HUDEP-2 (cell line): ENCODE results near the gene UGT3A1.
"Not testable (repeated sequence)": the region's sequence is repeated elsewhere in the genome, so short reads cannot be mapped to it uniquely, and the experiment has no call there.

Experiments used
- DNase-seq, 76 experiments: peaks; one replicate each; lab custom pipeline; 2025; ENCODE audit not compliant: unreplicated experiment in 76 of 76; lab: John Stamatoyannopoulos, UW

Gene UGT3A1, protein sequence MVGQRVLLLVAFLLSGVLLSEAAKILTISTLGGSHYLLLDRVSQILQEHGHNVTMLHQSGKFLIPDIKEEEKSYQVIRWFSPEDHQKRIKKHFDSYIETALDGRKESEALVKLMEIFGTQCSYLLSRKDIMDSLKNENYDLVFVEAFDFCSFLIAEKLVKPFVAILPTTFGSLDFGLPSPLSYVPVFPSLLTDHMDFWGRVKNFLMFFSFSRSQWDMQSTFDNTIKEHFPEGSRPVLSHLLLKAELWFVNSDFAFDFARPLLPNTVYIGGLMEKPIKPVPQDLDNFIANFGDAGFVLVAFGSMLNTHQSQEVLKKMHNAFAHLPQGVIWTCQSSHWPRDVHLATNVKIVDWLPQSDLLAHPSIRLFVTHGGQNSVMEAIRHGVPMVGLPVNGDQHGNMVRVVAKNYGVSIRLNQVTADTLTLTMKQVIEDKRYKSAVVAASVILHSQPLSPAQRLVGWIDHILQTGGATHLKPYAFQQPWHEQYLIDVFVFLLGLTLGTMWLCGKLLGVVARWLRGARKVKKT

DNA sequence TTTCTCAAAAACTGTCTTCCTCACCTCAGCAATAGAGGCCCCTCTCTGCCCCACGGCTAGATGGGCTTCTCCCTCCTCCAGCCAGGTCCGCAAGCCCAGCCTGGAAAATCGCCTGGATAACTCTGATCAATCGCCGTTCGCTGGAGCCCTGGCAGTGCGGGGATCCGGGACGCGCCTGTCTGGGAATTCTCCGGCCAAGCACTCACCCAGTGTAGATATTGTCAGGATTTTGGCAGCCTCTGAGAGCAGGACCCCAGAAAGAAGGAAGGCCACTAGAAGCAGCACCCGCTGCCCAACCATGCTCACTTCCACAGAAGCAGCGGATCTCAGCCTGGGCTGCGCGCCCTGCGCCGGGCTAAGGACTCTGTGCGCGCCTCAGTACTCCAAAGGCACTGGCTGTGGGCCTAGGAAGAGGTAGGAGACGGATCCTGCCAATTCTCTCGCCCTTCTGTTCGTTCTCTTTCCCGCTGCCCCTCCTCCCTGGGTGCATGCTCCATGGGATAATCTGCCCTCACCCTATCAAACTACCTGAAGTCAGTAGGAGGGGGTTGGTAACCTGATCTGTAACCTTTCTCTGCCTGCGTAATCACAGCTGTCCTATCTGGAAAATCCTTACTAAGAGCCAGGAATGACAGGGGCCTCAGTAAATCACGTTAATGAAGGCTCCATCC is at the start of gene UGT3A1:
UGT3A1 (minus strand) TSS at position 450 of the 671 bp plus-strand sequence; CDS start at position 300, 150 bp downstream.
- DNase-seq = no peak

- no peak for DNase-seq
Measured at GRCh38 chr5:36035696-36036095, 44.5 kb upstream of the UGT3A1 start.

GRCh38 chr5:36034536-36035134 is 43.4 kb upstream of the UGT3A1 start:
- not testable (repeated sequence) for DNase-seq

GRCh38 chr5:36033486-36033885 is 42.3 kb upstream of the UGT3A1 start:
- no peak for DNase-seq

DNA sequence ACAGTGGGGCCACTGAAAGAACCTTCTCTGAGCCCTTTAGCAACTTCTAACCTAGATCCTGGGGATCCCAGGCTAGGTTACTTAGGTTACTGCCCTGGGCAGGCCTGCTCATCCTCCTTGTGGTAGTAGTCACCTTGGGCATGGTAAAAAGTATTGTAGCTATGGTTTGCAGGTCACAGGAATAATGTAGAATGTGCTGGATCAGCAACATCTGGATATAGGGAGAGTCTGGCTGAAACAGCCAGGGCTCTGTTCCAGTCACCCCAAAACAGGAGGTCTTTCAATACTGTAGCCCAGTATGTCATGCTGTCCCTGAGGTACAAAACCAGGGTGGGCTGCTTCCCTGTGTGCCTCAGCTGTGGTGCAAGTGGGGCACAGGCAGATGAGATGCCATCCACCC is 41.9 kb upstream of the UGT3A1 start:
- no peak for DNase-seq

DNA sequence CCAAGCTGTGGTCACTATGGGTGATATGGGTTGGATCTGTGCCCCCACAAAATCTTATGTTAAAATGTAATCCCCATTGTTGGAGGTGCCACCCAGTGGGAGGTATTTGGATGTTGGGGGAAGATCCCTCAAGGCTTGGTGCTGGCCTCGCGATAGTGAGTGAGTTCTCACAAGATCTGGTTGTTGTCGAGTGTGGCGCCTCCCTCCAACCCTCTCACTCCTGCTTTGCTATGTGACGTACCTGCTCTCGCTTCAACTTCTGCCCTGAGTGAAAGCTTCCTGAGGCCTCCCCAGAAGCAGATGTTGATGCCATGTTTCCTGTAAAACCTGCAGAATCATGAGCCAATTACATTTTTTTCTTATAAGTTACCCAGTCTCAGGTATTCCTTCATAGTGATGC is 40.0 kb upstream of the UGT3A1 start:
- no peak for DNase-seq

DNA sequence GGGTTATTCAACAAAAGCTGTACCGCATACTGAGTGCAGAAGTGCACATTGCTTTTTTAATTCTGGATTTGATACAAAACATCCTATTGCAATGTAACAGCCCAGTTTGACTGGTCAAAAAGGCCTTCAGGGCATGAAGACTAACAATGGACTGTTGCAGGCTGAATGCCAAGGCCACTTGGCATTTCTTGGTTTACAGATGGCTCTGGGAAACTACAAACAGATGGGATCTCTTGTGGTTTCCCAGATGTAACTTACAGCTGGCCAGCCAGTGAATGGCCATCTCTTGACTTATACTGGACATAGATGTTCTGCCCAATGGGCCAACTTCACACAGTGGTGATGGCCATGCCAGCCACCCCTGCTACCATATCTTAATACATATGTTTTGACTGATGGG is 38.7 kb upstream of the UGT3A1 start:
- DNase-seq = no peak

DNA sequence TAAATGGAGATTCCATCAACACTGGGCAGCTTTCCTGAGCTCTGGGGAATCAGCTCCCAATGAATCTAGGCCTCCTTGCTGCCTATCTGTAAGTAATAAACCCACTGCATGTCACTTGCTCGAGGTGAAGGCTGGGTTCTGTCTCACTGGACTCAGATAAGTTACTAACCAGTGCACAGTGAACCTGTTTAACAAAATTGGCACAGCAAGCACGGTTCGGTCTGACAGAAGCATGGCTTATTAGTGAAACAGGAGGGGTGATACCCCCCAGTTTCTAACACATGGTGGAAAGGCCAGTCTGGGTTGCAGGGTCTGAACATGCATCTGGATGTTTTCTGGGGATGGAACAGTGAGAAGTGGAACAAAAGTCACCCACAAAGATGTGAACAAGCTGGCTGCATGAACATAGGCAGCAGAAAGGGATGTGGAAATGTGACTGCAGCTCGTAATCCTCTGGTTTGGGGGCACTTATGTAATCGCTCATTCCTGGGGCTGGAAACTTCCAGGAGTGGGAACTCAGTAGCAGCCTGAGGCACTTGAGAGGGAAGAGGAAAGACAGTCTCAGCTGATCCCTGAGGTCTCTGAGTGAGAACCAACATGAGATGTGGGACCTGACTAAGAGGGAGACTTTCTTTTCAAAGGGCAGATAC is 37.8 kb upstream of the UGT3A1 start:
- no peak for DNase-seq

DNA sequence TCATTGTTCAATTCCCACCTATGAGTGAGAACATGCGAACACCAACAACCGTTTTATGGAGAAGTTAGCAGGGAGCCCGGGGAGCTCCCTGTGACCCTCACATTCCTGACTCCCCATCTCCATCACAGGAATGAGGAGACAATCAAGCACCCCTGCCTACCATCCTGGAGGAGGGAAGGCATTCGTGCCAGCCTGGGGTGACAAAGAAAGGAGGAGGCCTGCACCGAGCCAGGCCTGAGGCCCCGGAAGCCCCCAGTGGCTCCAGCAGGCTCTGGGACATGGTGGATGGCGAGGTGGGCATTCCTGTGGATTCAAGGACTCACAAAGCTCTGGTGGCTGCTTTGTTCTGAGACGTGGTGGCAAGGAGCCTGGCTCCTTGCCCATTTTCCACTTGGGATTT is 36.5 kb upstream of the UGT3A1 start:
- no peak for DNase-seq

DNA sequence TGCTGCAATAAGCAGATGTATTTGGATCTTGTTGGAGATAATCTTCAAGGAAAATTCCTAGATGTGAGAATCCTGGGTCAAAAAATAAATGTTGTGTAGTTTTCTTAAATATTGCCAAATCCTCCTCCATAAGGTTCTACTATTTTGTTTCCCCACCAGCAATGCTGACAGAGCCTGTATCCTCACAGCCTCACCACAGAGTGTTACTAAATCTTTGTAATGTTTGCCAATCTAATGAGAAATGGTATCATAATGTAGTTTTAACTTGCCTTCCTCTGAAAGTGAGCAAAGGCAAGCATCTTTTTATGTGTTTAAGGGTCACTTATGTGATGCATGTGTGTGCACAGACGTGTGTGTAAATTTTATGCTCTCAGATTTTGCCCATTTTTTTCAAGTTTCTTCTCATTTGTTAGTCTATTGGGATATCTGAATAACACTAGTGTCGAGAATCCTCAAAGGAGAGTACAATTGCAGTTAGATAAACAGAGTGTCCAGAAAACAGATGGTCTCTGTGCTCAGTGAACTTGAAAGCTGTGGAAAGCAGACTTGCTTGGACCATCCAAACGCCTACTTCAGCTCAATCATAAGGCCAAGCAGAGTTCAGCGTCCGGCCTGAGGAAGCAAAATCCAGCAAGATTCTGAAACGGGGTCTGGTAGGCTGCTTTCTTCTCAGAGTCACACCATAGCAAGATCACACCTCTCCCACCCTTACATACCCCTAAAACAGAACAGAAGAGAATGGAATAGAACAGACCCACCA is 35.7 kb upstream of the UGT3A1 start:
- no peak for DNase-seq

GRCh38 chr5:36022246-36022645 is 31.1 kb upstream of the UGT3A1 start:
- not testable (repeated sequence) for DNase-seq

- DNase-seq = not testable (repeated sequence)
Measured at GRCh38 chr5:36019584-36019983, 28.4 kb upstream of the UGT3A1 start.

DNA sequence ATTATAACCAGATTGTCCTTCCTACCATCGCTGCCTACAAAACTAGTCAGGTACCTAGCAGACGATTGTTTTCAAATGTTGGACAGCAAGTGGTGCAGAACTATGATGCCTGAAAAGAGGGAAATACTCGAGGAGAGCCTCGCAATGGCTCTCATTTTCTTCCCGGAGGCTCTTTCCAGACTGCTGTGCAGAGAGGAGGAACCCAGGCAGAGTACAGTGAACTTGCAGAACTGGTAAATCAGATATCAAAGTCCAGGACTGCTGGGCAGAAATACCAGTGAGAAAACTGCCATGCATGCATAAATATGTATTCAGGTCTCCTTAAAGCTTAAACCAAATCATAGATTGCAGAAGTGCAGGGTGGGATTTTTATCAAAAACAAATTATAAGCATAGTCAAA is 26.4 kb upstream of the UGT3A1 start:
- DNase-seq = no peak

GRCh38 chr5:36017004-36017403 is 25.8 kb upstream of the UGT3A1 start:
- no peak for DNase-seq

DNA sequence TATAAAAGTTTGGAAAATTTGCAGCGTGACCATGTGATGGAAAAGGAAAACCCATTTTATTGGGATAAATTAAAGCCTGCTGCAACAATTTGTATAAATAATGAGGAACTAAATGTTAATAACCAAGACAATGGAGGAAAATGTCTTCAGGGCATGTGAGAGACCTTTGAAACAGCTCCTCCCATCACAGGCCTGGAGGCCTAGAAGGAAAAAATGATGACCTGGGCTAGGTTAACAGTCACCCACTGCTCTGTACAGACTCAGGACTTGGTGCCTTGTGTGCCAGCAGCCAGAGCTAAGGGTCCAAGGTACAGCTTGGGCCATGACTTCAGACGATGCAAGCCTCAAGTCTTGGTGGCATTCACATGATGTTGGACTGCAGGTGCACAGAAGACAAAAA is 22.0 kb upstream of the UGT3A1 start:
- no peak for DNase-seq

DNA sequence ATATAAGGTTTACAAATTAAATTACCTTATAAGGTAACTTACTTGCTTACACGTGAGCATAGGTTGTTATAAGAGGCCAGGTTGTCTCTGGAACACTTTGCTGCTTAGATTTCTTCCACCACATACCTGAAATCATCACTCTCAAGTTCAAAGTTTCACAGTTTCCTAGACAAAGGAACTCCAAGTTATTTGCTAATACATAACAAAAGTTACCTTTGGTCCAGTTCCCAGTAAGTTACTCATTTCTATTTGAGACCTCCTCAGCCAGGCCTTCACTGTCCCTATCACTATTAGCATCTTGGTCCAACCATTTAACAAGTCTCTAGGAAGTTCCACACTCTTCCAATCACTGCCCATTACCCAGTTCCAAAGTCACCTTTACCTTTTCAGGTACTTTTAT is 18.5 kb upstream of the UGT3A1 start:
- no peak for DNase-seq

GRCh38 chr5:36007366-36007765 is 16.2 kb upstream of the UGT3A1 start:
- no peak for DNase-seq

- no peak for DNase-seq
Measured at GRCh38 chr5:36006163-36006562, 15.0 kb upstream of the UGT3A1 start.

- DNase-seq = no peak
Measured at GRCh38 chr5:36001032-36001431, 9.8 kb upstream of the UGT3A1 start.

DNA sequence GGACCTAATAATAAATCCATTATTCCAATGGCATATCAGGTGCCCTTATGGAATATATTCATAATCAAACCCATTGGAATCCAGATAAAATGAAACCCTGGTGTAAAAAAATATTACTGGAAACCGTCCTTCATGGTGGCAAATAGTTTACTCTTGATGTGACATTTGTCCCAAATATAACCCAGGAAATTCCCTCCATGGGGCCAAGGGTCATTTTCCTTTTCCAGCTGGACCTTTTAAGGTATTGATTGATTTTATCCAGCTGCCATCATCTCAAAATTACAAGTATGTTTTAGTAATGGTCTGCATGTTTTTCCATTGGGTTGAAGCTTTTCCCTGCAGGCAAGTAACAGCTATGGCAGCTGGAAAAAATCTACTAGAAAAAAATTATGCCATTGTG is 8.4 kb upstream of the UGT3A1 start:
- no peak for DNase-seq
